Fibroblast of lung (primary cell): Measurements from ENCODE around the gene DPP4.

Experiments
- EZH2 ChIP-seq: IDR thresholded peaks from 2 replicates; pipeline ENCODE4 v1.5.1; 2012; ENCODE audit warnings: low read length, control low read depth, mild to moderate bottlenecking; ENCODE audit errors: missing control alignments
- TF ChIP-seq, protein P1 (sequence below), 2 donors: IDR thresholded peaks in 1 of 2; conservative IDR thresholded peaks in 1 of 2; 1 replicate in 1 of 2; 2 replicates in 1 of 2; pipeline ENCODE4 v1.5.1; 2011 to 2012; ENCODE audit warnings: low read length in 2 of 2, control low read depth in 1 of 2, inconsistent platforms in 1 of 2, low read depth in 1 of 2, mild to moderate bottlenecking in 1 of 2

- TF ChIP-seq, protein P1, sequence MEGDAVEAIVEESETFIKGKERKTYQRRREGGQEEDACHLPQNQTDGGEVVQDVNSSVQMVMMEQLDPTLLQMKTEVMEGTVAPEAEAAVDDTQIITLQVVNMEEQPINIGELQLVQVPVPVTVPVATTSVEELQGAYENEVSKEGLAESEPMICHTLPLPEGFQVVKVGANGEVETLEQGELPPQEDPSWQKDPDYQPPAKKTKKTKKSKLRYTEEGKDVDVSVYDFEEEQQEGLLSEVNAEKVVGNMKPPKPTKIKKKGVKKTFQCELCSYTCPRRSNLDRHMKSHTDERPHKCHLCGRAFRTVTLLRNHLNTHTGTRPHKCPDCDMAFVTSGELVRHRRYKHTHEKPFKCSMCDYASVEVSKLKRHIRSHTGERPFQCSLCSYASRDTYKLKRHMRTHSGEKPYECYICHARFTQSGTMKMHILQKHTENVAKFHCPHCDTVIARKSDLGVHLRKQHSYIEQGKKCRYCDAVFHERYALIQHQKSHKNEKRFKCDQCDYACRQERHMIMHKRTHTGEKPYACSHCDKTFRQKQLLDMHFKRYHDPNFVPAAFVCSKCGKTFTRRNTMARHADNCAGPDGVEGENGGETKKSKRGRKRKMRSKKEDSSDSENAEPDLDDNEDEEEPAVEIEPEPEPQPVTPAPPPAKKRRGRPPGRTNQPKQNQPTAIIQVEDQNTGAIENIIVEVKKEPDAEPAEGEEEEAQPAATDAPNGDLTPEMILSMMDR (conservative IDR thresholded peaks at IDR 0.05 in 1 of 2, IDR thresholded peaks at IDR 0.05 in 1 of 2; ENCODE audit: low read depth in 1 of 2, low read length in 2 of 2): no peak
- no peak for TF ChIP-seq EZH2
These were observed 118.8 kb downstream of the DPP4 start for GRCh38 chr2:161955211-161955610.
